Mesenchymal stem cell (in vitro differentiated cells and primary cell): Measurements from ENCODE around the gene SNCAIP.
A peak's percentile ranks its signal among the peaks of the same experiment; 100 is the strongest.
"Not testable (repeated sequence)": the region's sequence is repeated elsewhere in the genome, so short reads cannot be mapped to it uniquely, and the experiment has no call there.

ENCODE experiments used
- DNase-seq: peaks from one replicate; pipeline ENCODE4 v3.0.0-alpha.2; 2013
- H2AFZ ChIP-seq: one replicate; pipeline ENCODE4 v1.6.1; 2013; ENCODE audit warnings: low read depth, mild to moderate bottlenecking, control low read depth, inconsistent platforms, low read length, moderate library complexity
- H2AK5ac ChIP-seq: 2 replicates; pipeline ENCODE4 v1.6.1; 2013; ENCODE audit warnings: low read length, moderate library complexity, mild to moderate bottlenecking, inconsistent platforms; ENCODE audit not compliant: severe bottlenecking
- H2BK120ac ChIP-seq: one replicate; pipeline ENCODE4 v1.6.1; 2013; ENCODE audit warnings: low read depth, mild to moderate bottlenecking, inconsistent platforms, low read length, moderate library complexity
- H2BK12ac ChIP-seq, 2 experiments: one replicate each; pipeline ENCODE4 v1.6.1; 2013; ENCODE audit warnings: inconsistent platforms in 2 of 2, low read length in 2 of 2, mild to moderate bottlenecking in 2 of 2, moderate library complexity in 2 of 2, control low read depth in 1 of 2
- H2BK15ac ChIP-seq: one replicate; pipeline ENCODE4 v1.6.1; 2013; ENCODE audit warnings: mild to moderate bottlenecking, low read depth, inconsistent platforms; ENCODE audit not compliant: poor library complexity, severe bottlenecking
- H2BK5ac ChIP-seq: 2 replicates; pipeline ENCODE4 v1.6.1; 2013; ENCODE audit warnings: low read depth, mild to moderate bottlenecking, low read length, control low read depth, inconsistent platforms; ENCODE audit not compliant: poor library complexity, severe bottlenecking
- H3K14ac ChIP-seq, 2 experiments: one replicate each; pipeline ENCODE4 v1.6.1; 2013; ENCODE audit warnings: inconsistent platforms in 2 of 2, low read length in 2 of 2, control low read depth in 1 of 2, mild to moderate bottlenecking in 1 of 2, moderate library complexity in 1 of 2
- H3K18ac ChIP-seq, 2 experiments: one replicate each; pipeline ENCODE4 v1.6.1; 2013; ENCODE audit warnings: inconsistent platforms in 2 of 2, low read length in 2 of 2, control low read depth in 1 of 2, low read depth in 1 of 2, mild to moderate bottlenecking in 1 of 2
- H3K23ac ChIP-seq, 2 experiments: one replicate each; pipeline ENCODE4 v1.6.1; 2013; ENCODE audit warnings: inconsistent platforms in 2 of 2, low read length in 2 of 2, mild to moderate bottlenecking in 2 of 2, moderate library complexity in 2 of 2, control low read depth in 1 of 2
- H3K27ac ChIP-seq: 2 replicates; pipeline ENCODE4 v1.5.1; 2013; ENCODE audit warnings: mild to moderate bottlenecking, moderate library complexity, low read length, control low read depth, inconsistent platforms; ENCODE audit not compliant: poor library complexity, severe bottlenecking
- H3K27me3 ChIP-seq, 2 experiments: 2 replicates each; pipeline versions ENCODE4 v1.6.1 to v1.7.0; 2013; ENCODE audit warnings: low read length in 2 of 2, mild to moderate bottlenecking in 2 of 2, moderate library complexity in 2 of 2, control low read depth in 1 of 2, inconsistent platforms in 1 of 2; ENCODE audit not compliant: control insufficient read depth in 1 of 2, insufficient read depth in 1 of 2
- H3K36me3 ChIP-seq, 2 experiments: 2 replicates each; pipeline versions ENCODE4 v1.6.1 to v1.7.0; 2013; ENCODE audit warnings: low read length in 2 of 2, control low read depth in 1 of 2, inconsistent platforms in 1 of 2, low read depth in 1 of 2, mild to moderate bottlenecking in 1 of 2; ENCODE audit not compliant: insufficient read depth in 2 of 2, control insufficient read depth in 1 of 2
- H3K4ac ChIP-seq, 2 experiments: one replicate each; pipeline ENCODE4 v1.6.1; 2013; ENCODE audit warnings: inconsistent platforms in 2 of 2, low read length in 2 of 2, mild to moderate bottlenecking in 2 of 2, moderate library complexity in 2 of 2, control low read depth in 1 of 2, low read depth in 1 of 2
- H3K4me1 ChIP-seq: 2 replicates; pipeline ENCODE4 v1.6.1; 2013; ENCODE audit warnings: low read depth, low read length, control low read depth; ENCODE audit not compliant: control insufficient read depth, insufficient read depth
- H3K4me2 ChIP-seq: 2 replicates; pipeline ENCODE4 v1.6.1; 2013; ENCODE audit warnings: low read length, mild to moderate bottlenecking, inconsistent platforms; ENCODE audit not compliant: poor library complexity, severe bottlenecking
- H3K4me3 ChIP-seq, 2 experiments: 2 replicates each; pipeline versions ENCODE4 v1.5.1 to v1.7.0; 2013; ENCODE audit warnings: low read length in 2 of 2, mild to moderate bottlenecking in 2 of 2, control low read depth in 1 of 2, low read depth in 1 of 2; ENCODE audit not compliant: insufficient read depth in 1 of 2
- H3K79me1 ChIP-seq: replicated peaks from 2 replicates; pipeline ENCODE4 v1.6.1; 2013; ENCODE audit warnings: mild to moderate bottlenecking, control low read depth, low read length, inconsistent platforms; ENCODE audit not compliant: poor library complexity, severe bottlenecking
- H3K9ac ChIP-seq: 2 replicates; pipeline ENCODE4 v1.7.0; 2013; ENCODE audit warnings: mild to moderate bottlenecking, low read length, moderate library complexity
- H3K9me3 ChIP-seq: 2 replicates; pipeline ENCODE4 v1.7.0; 2013; ENCODE audit warnings: mild to moderate bottlenecking, low read length; ENCODE audit not compliant: control insufficient read depth
- H4K8ac ChIP-seq: one replicate; pipeline ENCODE4 v1.6.1; 2013; ENCODE audit warnings: inconsistent platforms, mild to moderate bottlenecking, low read length, moderate library complexity
- H4K91ac ChIP-seq: one replicate; pipeline ENCODE4 v1.6.1; 2013; ENCODE audit warnings: mild to moderate bottlenecking, low read length, inconsistent platforms
- WGBS: methylation state at CpG from one replicate; pipeline ENCODE4 v1.1.7; 2013; ENCODE audit warnings: mixed read lengths; 5-methylcytosine and 5-hydroxymethylcytosine counted together

Gene SNCAIP

GRCh38 chr5:122376250-122376649 lies 64.2 kb downstream of the SNCAIP start:
- H3K14ac ChIP-seq: no peak overlapping the region
- H2AK5ac ChIP-seq: no peak overlapping the region
- peaks cover 0 to 6% of the 10 kb centered on the region in 2 experiments for H3K27me3 ChIP-seq
- H3K4ac ChIP-seq: no peak overlapping the region
- no peak overlapping the region for H3K4me2 ChIP-seq
- no peaks in the 10 kb centered on the region for H3K9me3 ChIP-seq
- H3K79me1 ChIP-seq: no peaks in the 10 kb centered on the region
- no peaks in the 10 kb centered on the region for H3K36me3 ChIP-seq
- no peak overlapping the region for H2AFZ ChIP-seq
- DNase-seq: no peak
- no peak overlapping the region for H3K23ac ChIP-seq
- no peak overlapping the region for H2BK12ac ChIP-seq
- no peak overlapping the region for H3K4me3 ChIP-seq
- H4K91ac ChIP-seq: no peak overlapping the region
- no peak overlapping the region for H3K9ac ChIP-seq
- no peaks in the 10 kb centered on the region for H3K4me1 ChIP-seq
- H2BK120ac ChIP-seq: no peak overlapping the region
- no peak overlapping the region for H4K8ac ChIP-seq
- no peak overlapping the region for H2BK15ac ChIP-seq
- no peak overlapping the region for H2BK5ac ChIP-seq
- no peak overlapping the region for H3K18ac ChIP-seq
- H3K27ac ChIP-seq: no peak overlapping the region

- Histone ChIP-seq H2BK15ac (no peak overlapping the region), H3K4ac (no peak overlapping the region), H3K9me3 (no peaks in the 10 kb centered on the region), H3K4me2 (no peak overlapping the region), H3K23ac (no peak overlapping the region), H3K4me3 (no peak overlapping the region), H3K4me1 (no peaks in the 10 kb centered on the region), H3K27ac (no peak overlapping the region), H2AFZ (no peak overlapping the region), H2BK120ac (no peak overlapping the region), H4K8ac (no peak overlapping the region), H3K18ac (no peak overlapping the region), H3K36me3 (no peaks in the 10 kb centered on the region), H2BK12ac (no peak overlapping the region), H3K14ac (no peak overlapping the region), H2AK5ac (no peak overlapping the region), H3K27me3 (peaks cover 0 to 6% of the 10 kb centered on the region in 2 experiments), H4K91ac (no peak overlapping the region), H3K79me1 (no peaks in the 10 kb centered on the region), H3K9ac (no peak overlapping the region), H2BK5ac (no peak overlapping the region)
- DNase-seq: peak; percentile 15
- no CpG with 5 or more reads among the region's 1 CpG for WGBS
Measured at GRCh38 chr5:122377026-122377425, 65.0 kb downstream of the SNCAIP start.

- not testable (repeated sequence) for H3K23ac ChIP-seq, H2BK15ac ChIP-seq, H2AFZ ChIP-seq, H2BK120ac ChIP-seq, H3K9me3 ChIP-seq, H3K18ac ChIP-seq, H3K14ac ChIP-seq, H4K91ac ChIP-seq, H3K79me1 ChIP-seq, H3K9ac ChIP-seq, H3K36me3 ChIP-seq, H2AK5ac ChIP-seq, H3K27ac ChIP-seq, H3K4me2 ChIP-seq, H3K27me3 ChIP-seq, DNase-seq, H4K8ac ChIP-seq, H3K4me1 ChIP-seq, H2BK12ac ChIP-seq, H3K4ac ChIP-seq, H2BK5ac ChIP-seq, H3K4me3 ChIP-seq
- 75% methylated on average over 13 of the region's 16 CpGs for WGBS
Measured at GRCh38 chr5:122382938-122383337, 70.9 kb downstream of the SNCAIP start.

- H2AFZ ChIP-seq: no peak overlapping the region
- H2AK5ac ChIP-seq: no peak overlapping the region
- H2BK15ac ChIP-seq: no peak overlapping the region
- H2BK5ac ChIP-seq: no peak overlapping the region
- H2BK120ac ChIP-seq: no peak overlapping the region
- H3K36me3 ChIP-seq: no peaks in the 10 kb centered on the region
- H3K4me1 ChIP-seq: no peaks in the 10 kb centered on the region
- no peaks in the 10 kb centered on the region for H3K27me3 ChIP-seq
- H4K8ac ChIP-seq: no peak overlapping the region
- no peak for DNase-seq
- no peaks in the 10 kb centered on the region for H3K79me1 ChIP-seq
- no peaks in the 10 kb centered on the region for H3K9me3 ChIP-seq
- no peak overlapping the region for H2BK12ac ChIP-seq
- no peak overlapping the region for H3K4ac ChIP-seq
- no peak overlapping the region for H3K18ac ChIP-seq
- no peak overlapping the region for H3K9ac ChIP-seq
- H3K14ac ChIP-seq: no peak overlapping the region
- H4K91ac ChIP-seq: no peak overlapping the region
- 93% methylated on average over 4 of the region's 5 CpGs for WGBS
- no peak overlapping the region for H3K23ac ChIP-seq
- H3K27ac ChIP-seq: no peak overlapping the region
- no peak overlapping the region for H3K4me3 ChIP-seq
- H3K4me2 ChIP-seq: no peak overlapping the region
Measured at GRCh38 chr5:122384739-122385235, 72.8 kb downstream of the SNCAIP start.
